IMR-90 (cell line): ENCODE results near the gene CES4A. TPM values are rescaled to one million over a fixed set of nuclear protein-coding genes. Genes with fewer than 3 reads are reported as not detected.
A peak's percentile ranks its signal among the peaks of the same experiment; 100 is the strongest.

Source experiments
- ATAC-seq: fragments of 200-7000 bp; cut with Tn5 transposase; 2 replicates; pipeline ENCODE4 v1.9.1; 2020; ENCODE audit warnings: low read depth, mild to moderate bottlenecking, moderate library complexity
- BruUV-seq: library from RNA; stranded (reverse); fragments of 400-500 nt; replicated peaks from 2 replicates; lab custom pipeline; 2021; lab: Mats Ljungman, UMichigan
- CTCF ChIA-PET: fragments of 300-600 bp; formaldehyde crosslinking; extraction: SDS; loops from one replicate; lab custom pipeline; 2021; ENCODE audit warnings: antibody characterized with exemption; lab: Yijun Ruan, JAX
- POLR2A ChIA-PET: fragments of 300-600 bp; sonication (Branson Sonifier 250); formaldehyde crosslinking; loops from one replicate; lab custom pipeline; 2022; ENCODE audit warnings: antibody characterized with exemption; ENCODE audit not compliant: unreplicated experiment; lab: Charles Lee
- DNase-seq: peaks from one replicate; pipeline ENCODE4 v3.0.0; 2013
- H2AFZ ChIP-seq: replicated peaks from 2 replicates; pipeline ENCODE3; 2013; ENCODE audit warnings: low read length, mild to moderate bottlenecking; ENCODE audit not compliant: poor library complexity
- H2AK5ac ChIP-seq: 2 replicates; pipeline ENCODE4 v1.6.1; 2013; ENCODE audit warnings: low read depth, low read length, inconsistent platforms
- H2AK9ac ChIP-seq: replicated peaks from 2 replicates; pipeline ENCODE3; 2013; ENCODE audit warnings: mild to moderate bottlenecking, low read depth, low read length, moderate library complexity; ENCODE audit not compliant: poor library complexity
- H2BK120ac ChIP-seq: 2 replicates; pipeline ENCODE4 v1.6.1; 2013; ENCODE audit warnings: low read depth, low read length, inconsistent platforms
- H2BK15ac ChIP-seq: 3 replicates; pipeline ENCODE4 v1.6.1; 2013; ENCODE audit warnings: low read depth, low read length, inconsistent platforms
- H2BK20ac ChIP-seq: 2 replicates; pipeline ENCODE4 v1.6.1; 2013; ENCODE audit warnings: low read depth, mild to moderate bottlenecking, inconsistent platforms, low read length, moderate library complexity
- H2BK5ac ChIP-seq: 2 replicates; pipeline ENCODE4 v1.6.1; 2013; ENCODE audit warnings: mild to moderate bottlenecking, low read depth, low read length, inconsistent platforms; ENCODE audit not compliant: poor library complexity, severe bottlenecking
- H3K14ac ChIP-seq: replicated peaks from 2 replicates; pipeline ENCODE4 v1.6.1; 2013; ENCODE audit warnings: low read depth, low read length, inconsistent platforms
- H3K18ac ChIP-seq: 2 replicates; pipeline ENCODE4 v1.6.1; 2013; ENCODE audit warnings: low read depth, low read length, control low read depth
- H3K23ac ChIP-seq: 2 replicates; pipeline ENCODE4 v1.6.1; 2013; ENCODE audit warnings: low read depth, low read length, inconsistent platforms
- H3K27ac ChIP-seq: 2 replicates; pipeline ENCODE4 v1.5.1; 2013; ENCODE audit warnings: mild to moderate bottlenecking, control low read depth, low read length; ENCODE audit not compliant: insufficient read depth
- H3K27me3 ChIP-seq: 2 replicates; pipeline ENCODE4 v1.6.1; 2013; ENCODE audit warnings: low read length; ENCODE audit not compliant: control insufficient read depth, insufficient read depth
- H3K36me3 ChIP-seq: 2 replicates; pipeline ENCODE4 v1.6.1; 2013; ENCODE audit warnings: low read length, mixed read lengths; ENCODE audit not compliant: control insufficient read depth, insufficient read depth
- H3K4ac ChIP-seq: 2 replicates; pipeline ENCODE4 v1.6.1; 2013; ENCODE audit warnings: low read depth, low read length, inconsistent platforms
- H3K4me1 ChIP-seq: 2 replicates; pipeline ENCODE4 v1.6.1; 2013; ENCODE audit warnings: low read length, mixed read lengths; ENCODE audit not compliant: control insufficient read depth, insufficient read depth
- H3K4me2 ChIP-seq: 2 replicates; pipeline ENCODE4 v1.6.1; 2013; ENCODE audit warnings: low read depth, mild to moderate bottlenecking, control low read depth, low read length, moderate library complexity
- H3K4me3 ChIP-seq: 2 replicates; pipeline ENCODE4 v1.5.1; 2013; ENCODE audit warnings: low read depth, mild to moderate bottlenecking, control low read depth, low read length, moderate library complexity; ENCODE audit not compliant: insufficient read depth
- H3K56ac ChIP-seq: 2 replicates; pipeline ENCODE4 v1.6.1; 2013; ENCODE audit warnings: low read length, inconsistent platforms; ENCODE audit not compliant: insufficient read depth; ENCODE audit errors: extremely low read depth
- H3K79me1 ChIP-seq, 2 experiments: 2 replicates each; pipeline ENCODE4 v1.6.1; 2013; ENCODE audit warnings: low read length in 2 of 2, inconsistent platforms in 1 of 2, low read depth in 1 of 2
- H3K9ac ChIP-seq: 2 replicates; pipeline ENCODE4 v1.6.1; 2013; ENCODE audit warnings: low read depth, low read length, control low read depth
- H3K9me1 ChIP-seq: 2 replicates; pipeline ENCODE4 v1.6.1; 2013; ENCODE audit warnings: low read length, inconsistent platforms; ENCODE audit not compliant: insufficient read depth
- H3K9me3 ChIP-seq: 2 replicates; pipeline ENCODE4 v1.6.1; 2013; ENCODE audit warnings: low read length; ENCODE audit not compliant: control insufficient read depth, insufficient read depth
- H4K20me1 ChIP-seq: 2 replicates; pipeline ENCODE4 v1.6.1; 2013; ENCODE audit warnings: low read length, inconsistent platforms; ENCODE audit not compliant: insufficient read depth
- H4K5ac ChIP-seq: 2 replicates; pipeline ENCODE4 v1.6.1; 2013; ENCODE audit warnings: mild to moderate bottlenecking, low read depth, low read length, control low read depth
- H4K8ac ChIP-seq, 2 experiments: 2 replicates each; pipeline ENCODE4 v1.6.1; 2013; ENCODE audit warnings: low read depth in 2 of 2, low read length in 2 of 2, control low read depth in 1 of 2, inconsistent platforms in 1 of 2
- H4K91ac ChIP-seq: 2 replicates; pipeline ENCODE4 v1.6.1; 2013; ENCODE audit warnings: low read depth, low read length, inconsistent platforms; ENCODE audit not compliant: insufficient read depth
- CEBPB ChIP-seq: IDR thresholded peaks from 2 replicates; pipeline ENCODE4 v1.6.1; 2012; ENCODE audit warnings: low read depth, low read length, improper control_type of control experiment
- NFE2L2 ChIP-seq: fragments of 150-350 bp; IDR thresholded peaks from 2 replicates; pipeline ENCODE4 v1.6.1; 2016; ENCODE audit warnings: low read depth, mild to moderate bottlenecking, low read length
- WGBS, 2 experiments: methylation state at CpG; one replicate each; pipeline versions ENCODE4 v1.1.5 to v1.1.7; 2013; ENCODE audit warnings: missing lambda C conversion rate in 2 of 2; ENCODE audit not compliant: insufficient read length in 1 of 2; ENCODE audit errors: extremely low coverage in 2 of 2; 5-methylcytosine and 5-hydroxymethylcytosine counted together
- dilution Hi-C: fragments of 300-500 bp; cut with HindIII; formaldehyde crosslinking; loops from one replicate; pipeline ENCODE4 v1.14.3; 2018; ENCODE audit warnings: low sequenced_read_pairs; ENCODE audit not compliant: unreplicated experiment
- in situ Hi-C: fragments of 300-500 bp; cut with MboI; formaldehyde crosslinking; loops from 3 replicates; pipeline ENCODE4 v1.14.3; 2019; ENCODE audit warnings: low sequenced_read_pairs, inconsistent platforms, mixed read lengths
- intact Hi-C: fragments of 100-400 bp; cut with micrococcal nuclease; formaldehyde crosslinking; loops from 2 replicates; pipeline ENCODE4 v1.10.0; 2022
- polyA plus RNA-seq, 3 experiments: library from polyadenylated mRNA; depleted of rRNA; stranded (reverse); fragments of >200 nt; gene quantifications; 2 replicates each; pipeline ENCODE4 v1.2.3, GENCODE V29; 2012; ENCODE audit warnings: low replicate concordance in 1 of 3
- total RNA-seq: library from RNA; depleted of rRNA; stranded (reverse); fragments of >200 nt; gene quantifications from 2 replicates; pipeline ENCODE4 v1.2.3, GENCODE V29; 2012

CES4A gene
- total and polyA plus RNA-seq, 2 of the 4 experiments (the other 2 are of a cell fraction) = 0.72 to 4.7 TPM

GRCh38 chr16:67039260-67040020, 51.1 kb downstream of the CES4A start:
- Histone ChIP-seq H3K4me3 (no peak overlapping the region), H2AFZ (no peak overlapping the region), H3K27ac (peak overlapping the region; percentile 20; the same call in 1 of the 2 replicates), H4K5ac (no peak overlapping the region), H2BK15ac (no peak overlapping the region), H3K79me1 (peaks cover 16 to 65% of the 10 kb centered on the region in 2 experiments), H3K23ac (no peak overlapping the region), H4K8ac (no peak overlapping the region), H4K91ac (no peak overlapping the region), H3K9me1 (peaks cover 8% of the 10 kb centered on the region; the same call in 1 of the 2 replicates), H3K9me3 (no peaks in the 10 kb centered on the region), H3K27me3 (no peaks in the 10 kb centered on the region), H4K20me1 (peaks cover 44% of the 10 kb centered on the region), H3K4ac (no peak overlapping the region), H3K4me2 (peak overlapping the region; percentile 81), H2AK9ac (no peak overlapping the region), H2BK120ac (no peak overlapping the region), H2BK20ac (no peak overlapping the region), H3K56ac (no peak overlapping the region), H2BK5ac (peak overlapping the region; percentile 63), H3K4me1 (peaks cover 20% of the 10 kb centered on the region), H3K9ac (no peak overlapping the region), H3K18ac (peak overlapping the region; percentile 70; the same call in 1 of the 2 replicates), H3K14ac (no peak overlapping the region), H3K36me3 (peaks cover 9% of the 10 kb centered on the region), H2AK5ac (no peak overlapping the region)
- ATAC-seq = peak; percentile 68
- in situ Hi-C loops (no loop called here), intact Hi-C loops (no loop called here), dilution Hi-C loops (no loop called here)
- no TSS peak for BruUV-seq
- no CpG with 5 or more reads among the region's 2 CpGs for WGBS, 2 experiments
- ChIA-PET CTCF (interaction anchor here (1.7 kb wide), 1 partner anchor 116 kb away, joined by 4 read pairs; no protein-coding TSS in a partner anchor), POLR2A (no interaction called here)
- DNase-seq = peak; percentile 72
- peak; percentile 92 for TF ChIP-seq CEBPB
- no peak for TF ChIP-seq NFE2L2
